Stimulated activated CD8-positive, alpha-beta memory T cell treated with anti-CD3 and anti-CD28 coated beads, Interleukin-7, amount 100 ng/mL, for 24 hours (primary cell): Measurements from ENCODE around the gene ZFYVE21.
"Not testable (repeated sequence)": the region's sequence is repeated elsewhere in the genome, so short reads cannot be mapped to it uniquely, and the experiment has no call there.

Source experiments
- DNase-seq: peaks from one replicate; pipeline ENCODE4 v3.0.0-alpha.2; 2020; ENCODE audit warnings: low read depth

ZFYVE21 gene

DNA sequence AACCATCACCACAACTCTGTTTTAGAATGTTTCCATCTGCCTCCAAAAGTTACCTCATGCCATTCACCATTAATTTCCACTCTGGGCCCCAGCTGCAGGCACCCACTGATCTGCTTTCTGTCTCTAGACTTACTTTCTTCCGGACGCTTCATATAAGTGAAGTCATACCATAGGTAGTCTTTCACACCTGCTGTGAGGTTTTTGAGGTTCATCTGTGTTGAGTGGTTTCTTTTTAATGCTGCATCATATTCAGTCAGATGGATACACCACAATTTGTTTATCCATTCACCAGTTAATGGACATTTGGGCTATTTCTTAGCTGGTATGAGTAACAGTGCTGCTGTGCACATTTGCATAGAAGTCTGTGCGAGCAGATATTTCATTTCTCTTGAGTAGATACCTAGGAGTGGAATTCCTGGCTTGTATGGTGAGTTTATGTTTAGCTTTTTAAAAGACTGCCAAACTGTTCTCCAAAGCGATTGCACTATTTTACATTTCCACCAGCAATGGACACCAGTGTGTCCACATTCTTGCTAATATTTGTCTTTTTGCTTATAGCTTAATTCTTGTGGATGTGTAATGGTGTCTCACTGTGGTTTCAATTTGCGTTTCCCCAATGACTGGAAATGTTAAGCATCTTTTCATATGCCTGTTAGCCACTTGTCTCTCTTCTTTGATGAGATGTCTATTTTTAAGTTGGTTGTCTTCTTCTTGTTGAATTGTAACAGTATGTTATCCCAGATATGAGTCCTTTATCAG, 48.3 kb downstream of the ZFYVE21 start:
- no peak for DNase-seq

DNA sequence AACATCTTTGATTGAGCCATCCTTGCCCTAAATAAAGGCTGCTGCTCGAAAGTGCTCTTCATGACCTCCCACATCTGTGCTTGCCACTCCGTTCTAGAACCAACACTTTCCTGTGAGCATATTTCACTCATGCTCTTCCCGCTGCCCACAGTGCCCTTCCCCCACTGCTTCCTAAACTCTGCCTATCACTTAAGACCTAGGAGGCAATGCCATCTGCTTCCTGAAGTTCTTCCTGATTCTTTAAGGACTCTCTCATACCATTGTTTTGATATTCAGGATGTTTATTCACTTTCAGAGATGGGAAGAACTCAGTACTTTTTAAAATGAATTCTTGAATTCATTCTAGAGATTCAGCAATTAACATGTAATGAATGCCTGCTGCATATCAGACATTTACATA, 49.9 kb downstream of the ZFYVE21 start:
- DNase-seq: no peak

DNA sequence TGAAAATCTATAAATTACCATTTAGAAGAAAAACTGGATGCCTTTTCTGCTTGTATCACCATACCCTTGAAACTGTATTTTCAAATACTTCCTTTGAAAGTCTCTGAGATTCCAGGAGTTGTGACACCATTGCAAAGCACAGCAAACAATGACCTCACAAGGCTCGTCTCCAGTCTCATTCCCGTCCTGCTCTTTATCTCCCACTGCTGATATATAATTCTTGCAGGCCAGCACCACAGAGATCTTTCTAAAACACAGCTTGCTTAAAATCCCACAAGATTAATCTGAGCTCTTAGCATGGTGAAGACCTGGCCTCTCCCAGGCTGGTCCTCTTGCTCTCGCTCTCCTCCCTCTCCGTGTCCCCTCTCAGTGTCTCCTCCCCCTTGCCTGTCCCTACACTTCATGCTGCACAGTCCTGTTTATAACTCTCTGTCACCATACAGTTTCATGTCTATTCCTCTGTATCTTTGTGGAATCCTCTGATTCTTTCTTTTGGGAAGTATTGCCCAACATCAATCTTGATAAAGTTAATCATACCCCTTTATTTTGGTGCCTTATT, 51.8 kb downstream of the ZFYVE21 start:
- no peak for DNase-seq

DNA sequence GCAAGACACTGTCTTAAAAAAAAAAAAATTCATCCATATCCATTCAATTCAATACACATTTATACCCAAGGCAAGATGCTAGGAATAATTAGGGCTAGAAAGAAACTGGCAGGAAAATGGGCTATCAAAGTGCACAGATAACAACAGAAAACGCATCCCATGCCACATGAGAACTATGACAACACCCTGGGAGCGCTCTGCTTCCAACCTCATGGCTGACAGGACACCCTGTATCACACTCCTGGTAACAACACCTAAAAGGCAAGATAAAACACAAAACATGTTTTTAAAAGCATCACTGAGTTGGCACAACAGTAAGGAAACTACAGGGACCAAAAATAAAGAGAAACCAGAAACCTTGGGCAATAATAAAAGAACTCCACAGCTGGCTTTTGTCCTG, 54.9 kb downstream of the ZFYVE21 start:
- no peak for DNase-seq

DNA sequence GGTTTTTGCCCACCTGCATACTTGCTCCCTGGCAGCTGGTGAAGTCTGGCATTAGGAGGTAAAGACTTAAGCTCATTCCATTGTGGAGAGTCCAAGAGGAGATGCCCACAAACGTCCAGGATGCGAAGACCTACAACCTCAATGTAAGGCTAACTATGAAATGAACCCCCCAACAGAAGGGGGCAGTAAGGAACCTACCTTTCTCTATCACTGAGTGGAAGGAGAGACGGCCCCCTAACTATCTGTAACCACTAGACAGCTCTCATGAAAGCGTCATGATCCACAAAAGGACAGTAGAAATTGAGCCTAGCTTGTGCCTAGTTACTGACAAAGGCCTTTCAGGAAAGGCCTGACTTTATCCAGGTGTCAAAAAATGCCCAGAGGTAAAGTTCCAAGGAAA, 55.3 kb downstream of the ZFYVE21 start:
- DNase-seq: no peak

DNA sequence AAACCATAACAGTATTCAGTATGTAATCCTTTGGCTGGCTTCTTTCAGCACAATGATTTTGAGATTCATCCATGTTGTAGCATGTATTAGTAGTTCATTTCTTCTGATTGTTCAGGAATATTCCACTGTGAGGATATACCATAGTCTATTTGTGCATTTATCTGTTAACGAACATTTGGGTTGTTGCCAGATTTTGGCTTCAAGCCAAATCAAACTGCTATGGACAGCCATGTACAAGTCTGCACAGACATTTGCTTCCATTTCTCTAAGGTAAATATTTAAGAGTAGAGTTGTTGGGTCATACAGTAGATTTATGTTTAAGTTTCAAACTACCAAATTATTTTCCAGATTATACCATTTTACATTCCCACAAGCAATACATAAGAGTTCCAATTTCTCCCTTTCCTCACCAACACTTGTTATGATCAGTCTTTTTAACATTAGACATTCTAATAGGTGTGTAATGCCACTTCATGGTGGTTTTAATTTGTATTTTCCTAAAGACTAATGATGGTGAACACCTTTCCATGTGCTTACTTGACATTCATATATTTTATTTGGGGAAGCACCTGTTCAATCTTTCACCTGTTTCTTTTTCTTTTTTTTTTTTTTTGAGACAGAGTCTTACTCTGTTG, 56.6 kb downstream of the ZFYVE21 start:
- DNase-seq: no peak

DNA sequence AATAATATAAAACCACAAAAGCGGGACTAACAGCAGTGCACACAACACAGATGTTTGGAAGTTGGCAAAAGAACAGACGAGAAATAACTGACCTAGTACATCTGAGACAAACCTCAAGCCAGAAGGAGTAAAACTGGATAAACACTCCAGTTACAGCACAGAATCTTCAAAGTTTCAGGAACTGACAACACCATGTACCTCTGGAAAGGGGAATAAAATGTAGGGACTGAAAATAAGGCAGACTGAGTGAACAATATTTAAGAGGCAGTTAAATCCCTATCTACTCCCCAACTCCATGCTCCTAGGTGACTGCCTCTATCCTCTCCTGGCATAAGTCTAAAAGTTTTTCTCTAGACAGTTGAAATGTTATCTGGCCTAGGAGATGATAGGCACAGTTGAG, 57.9 kb downstream of the ZFYVE21 start:
- DNase-seq: no peak

DNA sequence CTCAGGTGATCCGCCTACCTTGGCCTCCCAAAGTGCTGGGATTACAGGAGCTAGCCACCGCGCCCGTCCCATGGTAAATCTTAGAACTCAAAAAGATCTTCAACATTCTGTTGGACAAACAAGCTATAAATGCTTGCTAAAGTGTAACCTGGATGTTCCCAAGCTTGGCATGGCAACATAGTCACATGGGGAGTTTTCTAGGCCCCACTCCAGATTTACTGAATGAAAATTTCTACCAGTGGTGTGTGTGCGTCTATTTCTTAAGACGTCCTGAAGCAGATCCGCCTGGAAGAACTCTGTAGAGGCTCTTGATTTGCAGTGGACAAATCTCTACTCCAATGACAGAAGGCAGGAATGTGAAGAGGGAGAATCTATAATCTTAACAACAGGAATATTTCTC, 59.9 kb downstream of the ZFYVE21 start:
- DNase-seq: no peak

DNA sequence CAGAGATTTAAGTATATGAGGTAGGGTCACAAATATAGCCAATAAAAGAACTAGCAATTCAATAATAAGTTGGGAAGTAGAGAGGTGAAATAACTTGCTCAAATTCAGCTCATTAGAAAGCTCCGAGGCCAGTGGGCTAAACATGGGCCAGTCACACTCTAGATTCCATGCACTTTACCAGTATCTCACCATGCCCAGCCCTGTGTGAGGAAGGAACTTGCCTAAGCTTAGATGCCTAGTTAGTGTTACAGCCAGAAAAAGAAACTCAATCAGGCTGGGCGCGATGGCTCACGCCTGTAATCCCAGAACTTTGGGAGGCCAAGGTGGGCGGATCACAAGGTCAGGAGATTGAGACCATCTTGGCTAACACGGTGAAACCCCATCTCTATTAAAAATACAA, 60.7 kb downstream of the ZFYVE21 start:
- DNase-seq: not testable (repeated sequence)

DNA sequence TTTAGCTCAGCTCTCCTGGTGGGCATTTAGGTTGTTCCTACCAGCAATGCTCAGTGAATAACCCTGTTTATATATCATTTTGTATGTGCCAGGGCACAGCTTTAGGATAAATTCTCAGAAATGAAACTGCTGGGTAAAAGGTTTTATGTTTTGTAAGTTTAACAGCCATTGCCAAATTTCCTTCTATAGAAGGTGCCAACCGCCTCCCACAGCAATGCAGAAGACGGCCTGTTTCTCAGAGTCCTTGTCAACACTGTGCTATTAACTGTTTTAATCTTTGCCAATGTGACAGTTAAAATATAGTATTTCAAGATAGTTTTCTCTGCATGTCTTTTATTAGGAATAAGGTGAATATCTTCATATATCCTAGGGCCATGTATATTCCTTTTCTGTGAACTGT, 66.8 kb downstream of the ZFYVE21 start:
- DNase-seq: no peak
